GM12878 (cell line): ENCODE data around the gene GCH1. TPM values are rescaled to one million over a fixed set of nuclear protein-coding genes. Genes with fewer than 3 reads are reported as not detected.

Experiments
- ATAC-seq: fragments of 200-7000 bp; cut with Tn5 transposase; 3 replicates; pipeline ENCODE4 v1.9.1; 2020; ENCODE audit warnings: mild to moderate bottlenecking, moderate library complexity
- BruUV-seq: library from RNA; stranded (reverse); fragments of 400-500 nt; replicated peaks from 2 replicates; lab custom pipeline; 2021; lab: Mats Ljungman, UMichigan
- CTCF ChIA-PET: fragments of 300-600 bp; sonication (Branson Sonifier 250); formaldehyde crosslinking; extraction: SDS; loops from one replicate; lab custom pipeline; 2021; ENCODE audit warnings: inconsistent platforms; lab: Yijun Ruan, JAX
- POLR2A ChIA-PET: fragments of 350-600 bp; formaldehyde crosslinking; extraction: SDS; loops from one replicate; lab custom pipeline; 2021; ENCODE audit warnings: inconsistent platforms; lab: Charles Lee
- RAD21 ChIA-PET: fragments of 300-600 bp; sonication (Branson Sonifier 250); formaldehyde crosslinking; loops from one replicate; lab custom pipeline; 2023; ENCODE audit warnings: antibody characterized with exemption; ENCODE audit not compliant: unreplicated experiment; lab: Charles Lee
- SMC1A ChIA-PET: fragments of 300-600 bp; sonication (Branson Sonifier 250); formaldehyde crosslinking; loops from one replicate; lab custom pipeline; 2023; ENCODE audit not compliant: unreplicated experiment, uncharacterized antibody; lab: Charles Lee
- DNase-seq: peaks from one replicate; pipeline ENCODE4 v3.0.0-alpha.2; 2011; ENCODE audit warnings: low read depth, low spot score
- FAIRE-seq: peaks from 3 replicates; lab custom pipeline; 2011; peaks lifted over from hg19 to GRCh38; lab: Jason Lieb, UNC
- H2AFZ ChIP-seq: 2 replicates; pipeline ENCODE4 v1.6.0; 2011; ENCODE audit warnings: low read depth, low read length, control low read depth; ENCODE audit not compliant: control insufficient read depth
- H3K27ac ChIP-seq: 2 replicates; pipeline ENCODE4 v1.5.1; 2011; ENCODE audit warnings: control low read depth; ENCODE audit not compliant: control insufficient read depth, insufficient read depth
- H3K27me3 ChIP-seq, 2 experiments: replicated peaks in 1 of 2; 2 replicates each; pipeline versions ENCODE4 v1.6.0 to v1.6.1; 2011; ENCODE audit warnings: low read length in 1 of 2; ENCODE audit not compliant: control insufficient read depth in 2 of 2, insufficient read depth in 2 of 2
- H3K36me3 ChIP-seq, 2 experiments: 2 replicates each; pipeline ENCODE4 v1.5.1; 2011; ENCODE audit warnings: low read length in 1 of 2; ENCODE audit not compliant: control insufficient read depth in 2 of 2, insufficient read depth in 2 of 2
- H3K4me1 ChIP-seq: 2 replicates; pipeline ENCODE4 v1.6.1; 2011; ENCODE audit warnings: mild to moderate bottlenecking, low read length, moderate library complexity, mixed read lengths; ENCODE audit not compliant: control insufficient read depth, insufficient read depth
- H3K4me2 ChIP-seq: 2 replicates; pipeline ENCODE4 v1.6.0; 2011; ENCODE audit warnings: control low read depth; ENCODE audit not compliant: control insufficient read depth, insufficient read depth
- H3K4me3 ChIP-seq: fragments of 200-600 bp; sonication (generic); 2 replicates; pipeline ENCODE4 v1.5.1; 2016
- H3K79me2 ChIP-seq: 2 replicates; pipeline ENCODE4 v1.6.0; 2011; ENCODE audit warnings: low read length; ENCODE audit not compliant: control insufficient read depth, insufficient read depth
- H3K9ac ChIP-seq: 2 replicates; pipeline ENCODE4 v1.8.0; 2011; ENCODE audit warnings: low read length, control low read depth, mixed read lengths; ENCODE audit not compliant: control insufficient read depth, insufficient read depth
- H3K9me3 ChIP-seq: replicated peaks from 3 replicates; pipeline ENCODE4 v1.5.1; 2011; ENCODE audit warnings: mild to moderate bottlenecking, low read length; ENCODE audit not compliant: control insufficient read depth, insufficient read depth
- H4K20me1 ChIP-seq: 2 replicates; pipeline ENCODE4 v1.6.0; 2011; ENCODE audit not compliant: control insufficient read depth, insufficient read depth
- ATF7 ChIP-seq: fragments of 450-650 bp; IDR thresholded peaks from 2 replicates; pipeline ENCODE4 v1.6.1; 2016; ENCODE audit warnings: low read depth, mild to moderate bottlenecking
- BHLHE40 ChIP-seq, 2 experiments: fragments of 450-650 bp in 1 of 2; IDR thresholded peaks; 2 replicates each; pipeline ENCODE4 v1.6.1; 2011 to 2017; ENCODE audit warnings: low read depth in 2 of 2, borderline replicate concordance in 1 of 2, improper control_type of control experiment in 1 of 2, low read length in 1 of 2, mild to moderate bottlenecking in 1 of 2
- BMI1 ChIP-seq: fragments of 450-650 bp; IDR thresholded peaks from 2 replicates; pipeline ENCODE4 v1.6.1; 2016; ENCODE audit warnings: mild to moderate bottlenecking, moderate library complexity, borderline replicate concordance
- CHD1 ChIP-seq: IDR thresholded peaks from 2 replicates; pipeline ENCODE4 v1.6.1; 2012; ENCODE audit warnings: low read depth, low read length, improper control_type of control experiment
- CTCF ChIP-seq, 3 experiments: IDR thresholded peaks in 2 of 3; conservative IDR thresholded peaks in 1 of 3; 2 replicates each; pipeline ENCODE4 v1.5.1; 2011; ENCODE audit warnings: low read depth in 3 of 3, low read length in 3 of 3, mild to moderate bottlenecking in 3 of 3, control low read depth in 2 of 3, moderate library complexity in 2 of 3, inconsistent platforms in 1 of 3, mixed read lengths in 1 of 3; ENCODE audit not compliant: control insufficient read depth in 2 of 3, insufficient read depth in 1 of 3; ENCODE audit errors: extremely low read depth in 1 of 3
- HDGF ChIP-seq: fragments of 450-650 bp; IDR thresholded peaks from 2 replicates; pipeline ENCODE4 v1.6.1; 2016; ENCODE audit warnings: antibody characterized with exemption
- TCF3 ChIP-seq: IDR thresholded peaks from 2 replicates; pipeline ENCODE4 v1.6.1; 2012; ENCODE audit warnings: low read depth, mild to moderate bottlenecking, low read length, borderline replicate concordance; ENCODE audit not compliant: insufficient read depth
- WGBS: methylation state at CpG from one replicate; pipeline ENCODE4 v1.1.6; 2016; ENCODE audit warnings: low lambda C conversion rate; ENCODE audit not compliant: insufficient replicate concordance, insufficient coverage; ENCODE audit errors: missing lambda C conversion rate; 5-methylcytosine and 5-hydroxymethylcytosine counted together
- in situ Hi-C: fragments of 300-500 bp; cut with MboI; formaldehyde crosslinking; loops from 9 replicates; pipeline ENCODE4 v1.14.3; 2018; ENCODE audit warnings: mixed read lengths
- intact Hi-C: fragments of 100-400 bp; cut with micrococcal nuclease; formaldehyde crosslinking; loops from one replicate; pipeline ENCODE4 v1.14.2; 2022; ENCODE audit not compliant: unreplicated experiment
- polyA plus RNA-seq, 11 experiments: library from polyadenylated mRNA; depleted of rRNA in 4 of 11; unstranded in 6 of 11; stranded (reverse) in 5 of 11; fragments of >200 nt; fragmentation: Nextera tagmentation in 4 of 11; fragmentation: Illumina TruSeq in 1 of 11; extraction: Ambion mirVana in 4 of 11; extraction: Trizol in 1 of 11; gene quantifications; 1 replicate in 1 of 11; 2 replicates in 10 of 11; pipeline versions ENCODE4 v1.2.1 to v1.2.3, GENCODE V29; 2011 to 2016; ENCODE audit warnings: inconsistent platforms in 2 of 11, missing spikeins in 2 of 11, low read depth in 1 of 11
- total RNA-seq, 4 experiments: library from RNA; depleted of rRNA in 3 of 4; stranded (reverse); fragments of >200 nt in 3 of 4; fragmentation: Illumina TruSeq in 1 of 4; extraction: Trizol in 1 of 4; gene quantifications; 2 replicates each; pipeline versions ENCODE4 v1.2.1 to v1.2.3, GENCODE V29; 2013 to 2021

The GCH1 gene
- total and polyA plus RNA-seq, 10 of the 15 experiments (the other 5 are each of a cell fraction or from before 2014, with no cell fraction given), result 25.1 to 37.0 (median 33.8) TPM

GRCh38 chr14:54838931-54839512 is 63.6 kb downstream of the GCH1 start (continued):
- TF ChIP-seq CTCF (IDR thresholded peaks at IDR 0.05 in 2 of 3, conservative IDR thresholded peaks at IDR 0.05 in 1 of 3; ENCODE audit: control insufficient read depth in 2 of 3, extremely low read depth in 1 of 3, insufficient read depth in 1 of 3, low read depth in 3 of 3, low read length in 3 of 3) (no peak), BMI1 (no peak)

- ATAC-seq (no peak), FAIRE-seq (no peak), DNase-seq (no peak)
- CTCF ChIA-PET, result interaction anchor here (1.1 kb wide), 1 partner anchor 9 kb away, joined by 3 read pairs; no protein-coding TSS in a partner anchor
- Histone ChIP-seq H3K4me3 (no peak overlapping the region), H4K20me1 (no peaks in the 10 kb centered on the region), H3K27me3 (no peaks in the 10 kb centered on the region), H3K9ac (no peak overlapping the region), H3K9me3 (no peaks in the 10 kb centered on the region), H3K4me2 (no peak overlapping the region), H3K27ac (no peak overlapping the region), H3K4me1 (no peaks in the 10 kb centered on the region), H3K79me2 (no peaks in the 10 kb centered on the region), H3K36me3 (peaks cover 1 to 2% of the 10 kb centered on the region in 2 experiments; a peak in 2 of 4 replicates), H2AFZ (no peak overlapping the region)
- in situ Hi-C loops, result no loop called here
- 100% methylated on average over 2 of the region's 2 CpGs for WGBS
- intact Hi-C loops, result no loop called here
- BruUV-seq, result no TSS peak
- POLR2A ChIA-PET, result no interaction called here
- no peak for TF ChIP-seq BHLHE40 (IDR thresholded peaks at IDR 0.05; ENCODE audit: borderline replicate concordance in 1 of 2, low read depth in 2 of 2, low read length in 1 of 2)
- TF ChIP-seq HDGF, result no peak
- TF ChIP-seq ATF7, result no peak
- no peak for TF ChIP-seq TCF3
- TF ChIP-seq CHD1, result no peak
- SMC1A ChIA-PET, result interaction anchor here (1.0 kb wide), 1 partner anchor 29 kb away, joined by 3 read pairs; no protein-coding TSS in a partner anchor
- RAD21 ChIA-PET, result no interaction called here
These were observed 65.0 kb downstream of the GCH1 start for GRCh38 chr14:54837508-54838149.
